ENCODE measurements around the gene SAXO1.

DNA sequence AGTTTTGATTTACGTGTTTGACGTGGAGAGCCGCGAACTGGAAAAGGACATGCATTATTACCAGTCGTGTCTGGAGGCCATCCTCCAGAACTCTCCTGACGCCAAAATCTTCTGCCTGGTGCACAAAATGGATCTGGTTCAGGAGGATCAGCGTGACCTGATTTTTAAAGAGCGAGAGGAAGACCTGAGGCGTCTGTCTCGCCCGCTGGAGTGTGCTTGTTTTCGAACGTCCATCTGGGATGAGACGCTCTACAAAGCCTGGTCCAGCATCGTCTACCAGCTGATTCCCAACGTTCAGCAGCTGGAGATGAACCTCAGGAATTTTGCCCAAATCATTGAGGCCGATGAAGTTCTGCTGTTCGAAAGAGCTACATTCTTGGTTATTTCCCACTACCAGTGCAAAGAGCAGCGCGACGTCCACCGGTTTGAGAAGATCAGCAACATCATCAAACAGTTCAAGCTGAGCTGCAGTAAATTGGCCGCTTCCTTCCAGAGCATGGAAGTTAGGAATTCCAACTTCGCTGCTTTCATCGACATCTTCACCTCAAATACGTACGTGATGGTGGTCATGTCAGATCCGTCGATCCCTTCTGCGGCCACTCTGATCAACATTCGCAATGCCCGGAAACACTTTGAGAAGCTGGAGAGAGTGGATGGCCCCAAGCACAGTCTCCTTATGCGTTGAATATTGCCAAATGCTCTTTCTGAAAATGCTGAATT lies 17.1 kb upstream of the SAXO1 start:
- TF ChIP-seq, protein P1, sequence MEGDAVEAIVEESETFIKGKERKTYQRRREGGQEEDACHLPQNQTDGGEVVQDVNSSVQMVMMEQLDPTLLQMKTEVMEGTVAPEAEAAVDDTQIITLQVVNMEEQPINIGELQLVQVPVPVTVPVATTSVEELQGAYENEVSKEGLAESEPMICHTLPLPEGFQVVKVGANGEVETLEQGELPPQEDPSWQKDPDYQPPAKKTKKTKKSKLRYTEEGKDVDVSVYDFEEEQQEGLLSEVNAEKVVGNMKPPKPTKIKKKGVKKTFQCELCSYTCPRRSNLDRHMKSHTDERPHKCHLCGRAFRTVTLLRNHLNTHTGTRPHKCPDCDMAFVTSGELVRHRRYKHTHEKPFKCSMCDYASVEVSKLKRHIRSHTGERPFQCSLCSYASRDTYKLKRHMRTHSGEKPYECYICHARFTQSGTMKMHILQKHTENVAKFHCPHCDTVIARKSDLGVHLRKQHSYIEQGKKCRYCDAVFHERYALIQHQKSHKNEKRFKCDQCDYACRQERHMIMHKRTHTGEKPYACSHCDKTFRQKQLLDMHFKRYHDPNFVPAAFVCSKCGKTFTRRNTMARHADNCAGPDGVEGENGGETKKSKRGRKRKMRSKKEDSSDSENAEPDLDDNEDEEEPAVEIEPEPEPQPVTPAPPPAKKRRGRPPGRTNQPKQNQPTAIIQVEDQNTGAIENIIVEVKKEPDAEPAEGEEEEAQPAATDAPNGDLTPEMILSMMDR (IDR thresholded peaks at IDR 0.05) = no peak
- TF ChIP-seq POLR2AphosphoS5 (IDR thresholded peaks at IDR 0.05; ENCODE audit: low read depth, low read length) = no peak
- no peak for TF ChIP-seq SIN3A (IDR thresholded peaks at IDR 0.05; ENCODE audit: borderline replicate concordance, insufficient read depth, low read depth, low read length)
- TF ChIP-seq, protein P2, sequence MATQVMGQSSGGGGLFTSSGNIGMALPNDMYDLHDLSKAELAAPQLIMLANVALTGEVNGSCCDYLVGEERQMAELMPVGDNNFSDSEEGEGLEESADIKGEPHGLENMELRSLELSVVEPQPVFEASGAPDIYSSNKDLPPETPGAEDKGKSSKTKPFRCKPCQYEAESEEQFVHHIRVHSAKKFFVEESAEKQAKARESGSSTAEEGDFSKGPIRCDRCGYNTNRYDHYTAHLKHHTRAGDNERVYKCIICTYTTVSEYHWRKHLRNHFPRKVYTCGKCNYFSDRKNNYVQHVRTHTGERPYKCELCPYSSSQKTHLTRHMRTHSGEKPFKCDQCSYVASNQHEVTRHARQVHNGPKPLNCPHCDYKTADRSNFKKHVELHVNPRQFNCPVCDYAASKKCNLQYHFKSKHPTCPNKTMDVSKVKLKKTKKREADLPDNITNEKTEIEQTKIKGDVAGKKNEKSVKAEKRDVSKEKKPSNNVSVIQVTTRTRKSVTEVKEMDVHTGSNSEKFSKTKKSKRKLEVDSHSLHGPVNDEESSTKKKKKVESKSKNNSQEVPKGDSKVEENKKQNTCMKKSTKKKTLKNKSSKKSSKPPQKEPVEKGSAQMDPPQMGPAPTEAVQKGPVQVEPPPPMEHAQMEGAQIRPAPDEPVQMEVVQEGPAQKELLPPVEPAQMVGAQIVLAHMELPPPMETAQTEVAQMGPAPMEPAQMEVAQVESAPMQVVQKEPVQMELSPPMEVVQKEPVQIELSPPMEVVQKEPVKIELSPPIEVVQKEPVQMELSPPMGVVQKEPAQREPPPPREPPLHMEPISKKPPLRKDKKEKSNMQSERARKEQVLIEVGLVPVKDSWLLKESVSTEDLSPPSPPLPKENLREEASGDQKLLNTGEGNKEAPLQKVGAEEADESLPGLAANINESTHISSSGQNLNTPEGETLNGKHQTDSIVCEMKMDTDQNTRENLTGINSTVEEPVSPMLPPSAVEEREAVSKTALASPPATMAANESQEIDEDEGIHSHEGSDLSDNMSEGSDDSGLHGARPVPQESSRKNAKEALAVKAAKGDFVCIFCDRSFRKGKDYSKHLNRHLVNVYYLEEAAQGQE (IDR thresholded peaks at IDR 0.05; ENCODE audit: insufficient read depth in 1 of 2, low read depth in 2 of 2, low read length in 1 of 2) = no peak
- TF ChIP-seq TCF7L2 (IDR thresholded peaks at IDR 0.05; ENCODE audit: low read depth, low read length) = no peak
